ENCODE measurements around the gene FOXK1. TPM values are rescaled to one million over a fixed set of nuclear protein-coding genes. Genes with fewer than 3 reads are reported as not detected.

The FOXK1 gene
- total and polyA plus RNA-seq, 2 of the 13 experiments (the other 11 are each of a cell fraction or from before 2014, with no cell fraction given) = 4.6 to 8.8 TPM

GRCh38 chr7:4641667-4642467 lies 40.2 kb upstream of the FOXK1 start (continued):
- no peak for TF ChIP-seq HNF1A (IDR thresholded peaks at IDR 0.05; ENCODE audit: low read depth)
- TF ChIP-seq HNF1A (CRISPR knock-in tag; IDR thresholded peaks at IDR 0.05; ENCODE audit: borderline replicate concordance) = peak; percentile 62
- no peak for TF ChIP-seq NCOA1 (CRISPR knock-in tag; IDR thresholded peaks at IDR 0.05)
- no peak for TF ChIP-seq NFE2L2 (IDR thresholded peaks at IDR 0.05; ENCODE audit: low read length)
- peak; percentile 72 for TF ChIP-seq POLR2G (IDR thresholded peaks at IDR 0.05; ENCODE audit: low read depth, low read length)
- TF ChIP-seq RERE (CRISPR knock-in tag; IDR thresholded peaks at IDR 0.05; ENCODE audit: low read depth) = 0 out of 2 replicates have a peak, but pooled peaks have one; percentile 49
- TF ChIP-seq, protein P1, sequence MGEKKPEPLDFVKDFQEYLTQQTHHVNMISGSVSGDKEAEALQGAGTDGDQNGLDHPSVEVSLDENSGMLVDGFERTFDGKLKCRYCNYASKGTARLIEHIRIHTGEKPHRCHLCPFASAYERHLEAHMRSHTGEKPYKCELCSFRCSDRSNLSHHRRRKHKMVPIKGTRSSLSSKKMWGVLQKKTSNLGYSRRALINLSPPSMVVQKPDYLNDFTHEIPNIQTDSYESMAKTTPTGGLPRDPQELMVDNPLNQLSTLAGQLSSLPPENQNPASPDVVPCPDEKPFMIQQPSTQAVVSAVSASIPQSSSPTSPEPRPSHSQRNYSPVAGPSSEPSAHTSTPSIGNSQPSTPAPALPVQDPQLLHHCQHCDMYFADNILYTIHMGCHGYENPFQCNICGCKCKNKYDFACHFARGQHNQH (CRISPR knock-in tag; IDR thresholded peaks at IDR 0.05) = peak; percentile 86; the same call in 1 of the 2 replicates
- no peak for TF ChIP-seq NONO (IDR thresholded peaks at IDR 0.05)
- 0 out of 2 replicates have a peak, but pooled peaks have one; percentile 34 for TF ChIP-seq NONO (CRISPR knock-in tag; conservative IDR thresholded peaks at IDR 0.05)
- TF ChIP-seq ZNF878 (CRISPR knock-in tag; IDR thresholded peaks at IDR 0.05) = no peak; the same call in 1 of the 2 replicates
- TF ChIP-seq ZNF446 (CRISPR knock-in tag; IDR thresholded peaks at IDR 0.05) = peak; percentile 100
- no peak; the same call in 1 of the 2 replicates for TF ChIP-seq ETV6 (CRISPR knock-in tag; conservative IDR thresholded peaks at IDR 0.05)
- peak; percentile 30 for TF ChIP-seq PTBP1 (IDR thresholded peaks at IDR 0.05; ENCODE audit: low read depth, low read length, poor library complexity, severe bottlenecking)
- peak; percentile 94 for TF ChIP-seq MXD4 (CRISPR knock-in tag; IDR thresholded peaks at IDR 0.05)
- TF ChIP-seq KLF13 (CRISPR knock-in tag; IDR thresholded peaks at IDR 0.05) = no peak
- TF ChIP-seq ZNF773 (CRISPR knock-in tag; IDR thresholded peaks at IDR 0.05; ENCODE audit: borderline replicate concordance) = peak; percentile 99; the same call in 1 of the 2 replicates
- peak; percentile 12; the same call in 1 of the 2 replicates for TF ChIP-seq ZNF614 (CRISPR knock-in tag; IDR thresholded peaks at IDR 0.05; ENCODE audit: borderline replicate concordance)
- TF ChIP-seq, protein P2, sequence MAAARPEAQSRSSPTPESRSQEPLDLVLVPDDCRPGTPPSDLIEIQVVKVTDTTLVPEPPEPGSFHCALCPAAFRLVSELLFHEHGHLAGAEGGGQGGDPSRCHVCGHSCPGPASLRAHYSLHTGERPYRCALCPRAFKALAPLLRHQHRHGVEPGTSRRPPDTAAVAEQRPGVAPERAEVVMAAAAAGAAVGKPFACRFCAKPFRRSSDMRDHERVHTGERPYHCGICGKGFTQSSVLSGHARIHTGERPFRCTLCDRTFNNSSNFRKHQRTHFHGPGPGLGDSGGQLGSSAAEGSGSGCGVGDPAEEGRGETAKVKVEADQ (CRISPR knock-in tag; IDR thresholded peaks at IDR 0.05; ENCODE audit: borderline replicate concordance) = peak; percentile 77; the same call in 1 of the 2 replicates

Data from HepG2 (cell line).